Thoracic aorta (tissue), 2 donors: ENCODE measurements around the gene SPIN3. TPM values are rescaled to one million over a fixed set of nuclear protein-coding genes. Genes with fewer than 3 reads are reported as not detected.

ENCODE experiments used
- ATAC-seq: fragments of 150-250 bp; one replicate; pipeline ENCODE4 v1.8.0; 2017; ENCODE audit warnings: low read depth; ENCODE audit not compliant: insufficient number of reproducible peaks, low FRiP score
- DNase-seq: peaks from one replicate; pipeline ENCODE4 v3.0.0-alpha.2; 2020; ENCODE audit warnings: low spot score
- H3K27ac ChIP-seq, 2 donors: fragments of 200-600 bp; sonication (generic); 1 replicate in 1 of 2; 2 replicates in 1 of 2; pipeline ENCODE4 v1.5.1; 2016; ENCODE audit warnings: mild to moderate bottlenecking in 2 of 2, moderate library complexity in 2 of 2
- H3K27me3 ChIP-seq: fragments of 200-600 bp; sonication (generic); replicated peaks from 2 replicates; pipeline ENCODE4 v1.6.0; 2016; ENCODE audit warnings: mild to moderate bottlenecking; ENCODE audit not compliant: insufficient read depth
- H3K36me3 ChIP-seq: fragments of 200-600 bp; sonication (generic); one replicate; pipeline ENCODE4 v1.5.1; 2016
- H3K4me1 ChIP-seq, 2 donors: fragments of 200-600 bp; sonication (generic); 1 replicate in 1 of 2; 2 replicates in 1 of 2; pipeline versions ENCODE4 v1.5.1 to v1.6.0; 2016; ENCODE audit warnings: low read depth in 2 of 2, mild to moderate bottlenecking in 1 of 2; ENCODE audit not compliant: control insufficient read depth in 1 of 2
- H3K4me3 ChIP-seq: fragments of 200-600 bp; sonication (generic); 2 replicates; pipeline ENCODE4 v1.5.1; 2016; ENCODE audit warnings: mild to moderate bottlenecking
- H3K9me3 ChIP-seq: fragments of 200-600 bp; sonication (generic); 2 replicates; pipeline ENCODE4 v1.5.1; 2016
- CTCF ChIP-seq: fragments of 200-600 bp; sonication (generic); IDR thresholded peaks from one replicate; pipeline ENCODE4 v1.5.1; 2019; ENCODE audit warnings: antibody characterized with exemption
- total RNA-seq, 2 donors: library from RNA; depleted of rRNA; stranded (reverse); fragments of >200 nt; gene quantifications; one replicate each; pipeline versions ENCODE4 v1.1.0 to v1.2.3, GENCODE V29; 2016

The SPIN3 gene
- total RNA-seq, 2 donors from 2014 or later: 8.5 to 18.0 TPM

DNA sequence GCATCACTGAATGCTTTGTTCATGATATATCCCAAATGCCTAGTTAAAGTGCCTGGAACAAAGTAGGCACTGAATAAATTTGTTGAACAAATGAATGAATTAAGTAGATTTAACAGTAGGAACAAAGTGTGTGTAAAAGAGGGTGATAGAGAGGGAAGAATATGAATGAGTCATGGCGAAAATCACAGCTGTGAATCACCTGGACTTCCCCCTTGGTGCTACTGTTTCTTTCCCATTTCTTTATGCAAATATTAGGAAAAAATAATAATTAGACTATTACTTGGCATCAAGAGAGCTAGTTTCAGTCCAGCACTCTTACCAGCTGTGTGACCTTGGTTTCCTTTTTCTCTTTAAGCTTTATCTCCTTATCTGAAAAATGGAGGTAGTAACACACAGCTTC is 9.2 kb downstream of the SPIN3 start:
- DNase-seq (no peak), ATAC-seq (no peak)
- H3K4me3 ChIP-seq: no peak overlapping the region
- no peaks in the 10 kb centered on the region for H3K4me1 ChIP-seq
- H3K27me3 ChIP-seq: no peaks in the 10 kb centered on the region
- H3K9me3 ChIP-seq: no peaks in the 10 kb centered on the region
- peaks cover 2% of the 10 kb centered on the region for H3K36me3 ChIP-seq
- TF ChIP-seq CTCF: no peak
- H3K27ac ChIP-seq: no peak overlapping the region

GRCh38 chrX:56978172-56978571 is 17.2 kb downstream of the SPIN3 start:
- TF ChIP-seq CTCF: peak; percentile 48
- DNase-seq: no peak

GRCh38 chrX:56975611-56976010 is 19.7 kb downstream of the SPIN3 start:
- DNase-seq: no peak
- TF ChIP-seq CTCF: no peak
- no peaks in the 10 kb centered on the region for H3K9me3 ChIP-seq
- no peak overlapping the region for H3K27ac ChIP-seq
- no peak for ATAC-seq
- no peaks in the 10 kb centered on the region for H3K27me3 ChIP-seq
- H3K36me3 ChIP-seq: no peaks in the 10 kb centered on the region
- no peaks in the 10 kb centered on the region for H3K4me1 ChIP-seq
- no peak overlapping the region for H3K4me3 ChIP-seq

More at GRCh38 chrX:56978172-56978571, 17.2 kb downstream of the SPIN3 start:
- Histone ChIP-seq H3K4me3 (no peak overlapping the region), H3K27me3 (no peaks in the 10 kb centered on the region), H3K9me3 (no peaks in the 10 kb centered on the region), H3K36me3 (no peaks in the 10 kb centered on the region), H3K27ac (no peak overlapping the region), H3K4me1 (no peaks in the 10 kb centered on the region)
- no peak for ATAC-seq

DNA sequence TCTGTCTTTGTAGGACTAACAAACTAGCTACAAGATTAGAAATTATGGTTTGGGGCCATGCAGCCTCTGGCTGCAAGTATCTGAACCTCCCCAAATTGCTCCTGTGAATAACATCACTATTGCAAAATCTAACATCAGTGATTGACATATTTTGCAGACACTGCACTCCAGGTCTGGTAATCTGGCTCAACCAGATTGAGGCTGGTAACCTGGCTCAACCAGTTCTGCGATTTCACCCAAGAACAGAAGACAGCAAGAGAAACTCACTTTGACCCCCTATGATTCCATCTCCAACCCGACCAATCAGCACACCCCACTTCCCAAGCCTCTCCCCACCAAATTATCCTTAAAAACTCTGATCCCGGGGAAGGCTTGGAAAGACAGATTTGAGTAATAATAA is 20.9 kb downstream of the SPIN3 start:
- no peak for DNase-seq
- H3K4me1 ChIP-seq: no peaks in the 10 kb centered on the region
- H3K4me3 ChIP-seq: no peak overlapping the region
- no peak for TF ChIP-seq CTCF
- H3K27ac ChIP-seq: no peak overlapping the region
- no peak for ATAC-seq
- no peaks in the 10 kb centered on the region for H3K9me3 ChIP-seq
- H3K36me3 ChIP-seq: no peaks in the 10 kb centered on the region
- H3K27me3 ChIP-seq: no peaks in the 10 kb centered on the region

DNA sequence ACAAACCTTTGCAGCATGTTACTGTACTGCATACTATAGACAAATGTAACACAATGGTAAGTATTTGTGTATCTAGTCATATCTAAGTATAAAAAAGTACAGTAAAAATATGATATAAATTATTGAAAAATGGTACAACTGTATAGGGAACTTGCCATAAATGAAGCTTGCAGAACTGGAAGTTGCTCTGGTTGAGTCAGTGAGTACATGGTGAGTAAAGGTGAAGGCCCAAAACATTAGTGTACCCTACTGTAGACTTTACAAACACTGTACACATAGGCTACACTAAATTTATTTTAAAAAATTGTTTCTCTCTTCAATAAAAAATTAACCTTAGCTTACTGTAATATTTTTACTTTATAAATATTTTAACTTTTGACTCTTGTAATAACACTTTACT is 25.8 kb downstream of the SPIN3 start:
- Histone ChIP-seq H3K9me3 (no peaks in the 10 kb centered on the region), H3K4me1 (no peaks in the 10 kb centered on the region), H3K27me3 (no peaks in the 10 kb centered on the region), H3K4me3 (no peak overlapping the region), H3K36me3 (no peaks in the 10 kb centered on the region), H3K27ac (no peak overlapping the region)
- ATAC-seq (no peak), DNase-seq (no peak)
- no peak for TF ChIP-seq CTCF
